HuH-7.5 (cell line): ENCODE data around the gene OR1F1.
A peak's percentile ranks its signal among the peaks of the same experiment; 100 is the strongest.
"Not testable (repeated sequence)": the region's sequence is repeated elsewhere in the genome, so short reads cannot be mapped to it uniquely, and the experiment has no call there.

Experiments used
- DNase-seq: peaks from one replicate; pipeline ENCODE4 v3.0.0; 2011; ENCODE audit warnings: low spot score

The OR1F1 gene

GRCh38 chr16:3173892-3174617 is 13.9 kb upstream of the OR1F1 start:
- DNase-seq, result peak; percentile 57

GRCh38 chr16:3174618-3175148 is 13.3 kb upstream of the OR1F1 start:
- DNase-seq, result no peak

GRCh38 chr16:3175157-3176093 is 12.6 kb upstream of the OR1F1 start:
- DNase-seq, result peak; percentile 27

GRCh38 chr16:3179651-3180050 is 8.4 kb upstream of the OR1F1 start:
- no peak for DNase-seq

DNA sequence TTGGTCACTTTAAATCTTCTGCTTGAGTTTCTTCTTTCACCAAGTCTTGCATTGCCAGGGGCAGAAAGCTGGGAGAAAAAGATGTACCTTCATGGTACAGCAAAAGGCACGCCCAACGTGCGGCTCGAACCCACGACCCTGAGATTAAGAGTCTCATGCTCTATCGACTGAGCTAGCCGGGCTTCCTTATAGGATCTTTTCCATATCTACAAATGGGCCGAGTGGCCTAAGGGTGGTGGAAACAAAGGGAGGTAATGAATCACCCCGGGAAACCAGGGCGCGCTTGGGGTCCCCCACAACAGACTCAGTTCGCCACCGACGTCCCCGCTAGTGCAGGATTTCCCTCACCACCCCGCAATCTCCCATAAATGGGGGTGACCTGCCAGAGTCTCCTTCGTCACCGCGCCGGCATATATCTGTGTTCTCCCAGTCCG is 7.5 kb upstream of the OR1F1 start:
- DNase-seq, result no peak

DNA sequence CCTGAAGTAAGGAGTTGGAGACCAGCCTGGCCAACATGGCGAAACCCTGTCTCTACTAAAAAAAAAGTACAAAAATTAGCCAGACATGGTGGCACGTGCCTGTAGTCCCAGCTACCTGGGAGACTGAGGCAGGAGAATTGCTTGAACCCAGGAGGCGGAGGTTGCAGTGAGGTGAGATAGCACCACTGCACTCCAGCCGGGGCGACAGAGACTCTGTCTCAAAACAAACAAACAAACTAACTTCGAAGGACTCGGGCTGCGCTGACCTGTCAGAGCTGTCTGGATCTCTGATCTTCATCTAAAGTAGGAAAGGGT is 5.8 kb upstream of the OR1F1 start:
- DNase-seq, result not testable (repeated sequence)

DNA sequence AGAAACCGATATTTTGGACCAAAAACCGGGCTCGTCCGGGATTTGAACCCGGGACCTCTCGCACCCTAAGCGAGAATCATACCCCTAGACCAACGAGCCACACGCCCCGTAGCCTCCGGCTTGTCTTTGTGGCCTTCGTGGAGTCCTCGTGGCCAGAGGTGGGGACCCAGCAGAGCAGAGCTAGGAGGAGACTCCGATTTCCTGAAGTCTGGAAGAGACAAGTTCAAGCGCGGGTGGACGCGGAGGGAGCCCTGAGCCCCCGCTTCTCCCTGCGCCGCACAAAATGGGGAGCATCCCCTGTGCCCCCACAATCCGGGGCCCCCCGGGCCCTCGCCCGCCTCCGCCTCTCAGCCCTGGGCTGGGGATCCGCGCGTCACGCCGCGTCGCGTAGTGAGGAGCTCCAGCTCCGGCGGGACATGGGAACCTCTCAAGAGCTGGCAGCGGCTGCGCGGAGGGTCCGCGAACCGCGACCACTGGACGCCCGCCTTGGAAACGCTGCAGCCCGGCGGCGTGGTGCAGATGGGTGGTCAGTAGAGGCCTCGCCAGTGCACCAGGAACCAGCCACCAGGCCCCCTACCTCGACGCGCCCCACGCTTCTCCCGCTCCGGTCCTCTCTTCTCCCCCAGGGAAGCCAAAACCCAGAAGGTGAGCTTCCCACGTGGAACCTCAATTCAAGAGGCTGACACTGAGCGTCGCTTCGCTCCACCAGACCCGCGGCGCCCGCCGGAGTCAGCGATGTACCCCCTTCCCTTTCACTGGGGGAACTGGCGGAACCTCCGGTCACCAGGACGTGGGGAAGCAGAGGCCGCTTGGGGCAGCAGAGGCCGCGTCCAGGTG is 5.2 kb upstream of the OR1F1 start:
- peak; percentile 52 for DNase-seq

DNA sequence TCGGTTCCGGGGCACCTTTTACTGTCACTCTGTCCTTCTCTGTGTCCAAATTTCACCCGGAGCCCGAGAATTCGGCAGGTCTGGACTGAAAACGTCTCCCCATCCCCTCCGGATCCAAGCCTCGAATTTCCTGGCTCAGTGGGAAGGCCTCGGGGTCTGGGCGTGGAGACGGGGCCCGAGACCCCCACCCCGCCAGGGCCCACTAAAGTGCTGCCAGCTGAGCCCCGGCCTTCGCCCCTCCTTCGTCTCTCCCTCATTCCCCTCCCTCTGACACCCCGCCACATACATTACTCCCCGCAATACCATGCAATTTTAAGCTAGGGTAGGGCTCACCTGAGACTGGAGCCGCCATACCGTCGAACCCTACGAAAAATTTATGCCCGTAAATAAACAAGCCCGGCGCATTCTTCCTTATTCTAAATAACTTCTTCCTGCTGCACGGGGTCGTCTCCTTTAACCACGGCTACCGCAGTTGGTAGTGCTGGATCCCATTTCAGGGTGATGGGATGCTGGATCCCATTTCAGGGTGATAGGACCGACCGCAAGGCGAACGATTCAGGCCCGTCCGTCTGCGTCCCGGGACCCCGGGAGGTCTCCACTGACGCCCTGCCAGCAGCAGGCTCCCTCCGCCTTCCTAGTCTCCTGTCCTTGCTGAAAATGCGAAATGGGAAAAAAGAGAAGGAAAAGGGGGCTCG is 4.4 kb upstream of the OR1F1 start:
- no peak for DNase-seq

GRCh38 chr16:3186946-3187690 is 886 bp upstream of the OR1F1 start:
- DNase-seq, result no peak

GRCh38 chr16:3188675-3188924 is 596 bp downstream of the OR1F1 start:
- no peak for DNase-seq

DNA sequence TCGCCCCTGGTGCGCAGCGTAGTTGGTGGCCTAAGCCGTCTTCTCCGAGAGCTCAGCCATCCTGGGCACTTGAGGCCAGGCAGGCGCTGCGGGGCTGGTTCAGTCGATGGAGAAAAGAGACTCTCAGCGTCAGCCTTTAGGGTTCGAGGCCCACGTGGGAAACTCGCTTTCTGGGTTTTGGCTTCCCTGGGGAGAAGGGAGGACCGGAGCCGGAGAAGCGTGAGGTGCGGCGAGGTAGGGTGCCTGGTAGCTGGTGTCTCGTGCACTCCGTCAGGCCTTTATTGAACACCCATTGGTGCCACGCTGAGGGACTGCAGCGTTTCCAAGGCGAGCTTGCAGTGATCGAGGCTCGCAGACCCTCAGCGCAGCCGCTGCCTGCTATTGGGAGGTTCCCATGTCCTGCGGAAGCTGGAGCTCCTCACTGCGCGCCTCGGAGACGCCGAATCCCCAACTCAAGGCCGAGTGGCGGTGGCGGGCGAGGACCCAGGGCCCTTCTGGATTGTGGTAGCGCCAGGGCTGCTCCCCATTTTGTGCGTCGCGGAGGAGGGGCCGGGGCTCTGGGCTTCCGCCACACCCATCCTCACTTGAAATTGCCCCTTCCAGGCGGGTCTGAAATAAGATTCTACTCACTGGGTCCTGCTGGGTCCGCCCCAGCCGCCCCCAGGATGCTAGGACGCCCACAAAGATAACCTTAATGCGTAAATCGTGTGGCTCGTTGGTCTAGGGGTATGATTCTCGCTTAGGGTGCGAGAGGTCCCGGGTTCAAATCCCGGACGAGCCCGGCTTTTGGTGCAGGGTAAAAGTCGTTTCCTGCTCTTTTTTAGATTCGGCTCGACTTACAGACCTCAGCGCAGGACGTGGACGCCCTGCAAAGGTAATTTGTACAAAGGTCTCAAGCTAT is 1.2 kb downstream of the OR1F1 start:
- DNase-seq, result no peak

DNA sequence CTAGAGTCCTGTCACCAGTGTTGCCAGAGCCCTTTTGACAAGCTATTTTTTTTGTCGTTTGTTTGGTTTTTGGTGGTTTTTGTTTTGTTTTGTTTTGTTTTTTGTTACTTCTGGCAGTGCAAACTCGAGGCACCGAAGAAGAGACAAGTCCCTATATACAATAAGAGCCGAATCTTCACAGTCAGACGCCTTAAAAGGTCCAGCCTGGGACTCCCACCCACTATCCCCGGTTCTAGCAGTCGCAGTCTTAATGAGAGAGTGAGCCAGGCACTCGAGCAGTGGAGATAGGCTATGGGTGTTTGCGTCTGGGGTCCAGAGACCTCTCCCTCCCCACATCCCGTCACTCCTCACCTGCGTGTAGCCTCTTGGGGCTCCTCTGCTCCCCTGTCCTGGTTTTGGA is 1.9 kb downstream of the OR1F1 start:
- DNase-seq, result no peak

- no peak for DNase-seq
Measured at GRCh38 chr16:3190949-3191353, 2.9 kb downstream of the OR1F1 start.

DNA sequence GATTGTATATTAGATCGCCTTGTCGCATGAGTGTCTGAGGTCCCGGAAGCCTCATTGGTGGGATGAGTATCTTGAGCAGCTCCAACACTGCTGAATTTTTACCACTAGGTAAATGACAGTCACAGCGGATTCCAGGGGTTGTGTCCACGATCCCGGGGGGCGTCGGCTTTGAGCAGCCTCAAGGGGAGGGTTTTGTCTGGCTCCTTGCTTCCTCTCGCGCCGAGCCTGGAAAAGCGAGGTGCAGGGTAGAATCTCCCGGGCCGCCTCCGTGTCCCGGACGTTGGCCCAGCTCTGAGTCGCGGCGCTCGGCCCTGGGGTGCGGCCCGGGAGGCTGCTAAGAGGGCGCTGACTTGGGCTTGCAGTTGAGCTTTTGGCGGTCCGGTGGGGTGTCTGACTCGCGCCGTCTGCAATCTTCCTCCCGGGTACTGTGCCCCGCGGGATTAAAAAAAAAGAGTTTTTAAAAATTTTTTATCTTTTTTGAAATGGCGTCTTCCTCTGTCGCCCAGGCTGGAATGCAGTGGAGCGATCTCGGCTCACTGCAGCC is 4.5 kb downstream of the OR1F1 start:
- no peak for DNase-seq

DNA sequence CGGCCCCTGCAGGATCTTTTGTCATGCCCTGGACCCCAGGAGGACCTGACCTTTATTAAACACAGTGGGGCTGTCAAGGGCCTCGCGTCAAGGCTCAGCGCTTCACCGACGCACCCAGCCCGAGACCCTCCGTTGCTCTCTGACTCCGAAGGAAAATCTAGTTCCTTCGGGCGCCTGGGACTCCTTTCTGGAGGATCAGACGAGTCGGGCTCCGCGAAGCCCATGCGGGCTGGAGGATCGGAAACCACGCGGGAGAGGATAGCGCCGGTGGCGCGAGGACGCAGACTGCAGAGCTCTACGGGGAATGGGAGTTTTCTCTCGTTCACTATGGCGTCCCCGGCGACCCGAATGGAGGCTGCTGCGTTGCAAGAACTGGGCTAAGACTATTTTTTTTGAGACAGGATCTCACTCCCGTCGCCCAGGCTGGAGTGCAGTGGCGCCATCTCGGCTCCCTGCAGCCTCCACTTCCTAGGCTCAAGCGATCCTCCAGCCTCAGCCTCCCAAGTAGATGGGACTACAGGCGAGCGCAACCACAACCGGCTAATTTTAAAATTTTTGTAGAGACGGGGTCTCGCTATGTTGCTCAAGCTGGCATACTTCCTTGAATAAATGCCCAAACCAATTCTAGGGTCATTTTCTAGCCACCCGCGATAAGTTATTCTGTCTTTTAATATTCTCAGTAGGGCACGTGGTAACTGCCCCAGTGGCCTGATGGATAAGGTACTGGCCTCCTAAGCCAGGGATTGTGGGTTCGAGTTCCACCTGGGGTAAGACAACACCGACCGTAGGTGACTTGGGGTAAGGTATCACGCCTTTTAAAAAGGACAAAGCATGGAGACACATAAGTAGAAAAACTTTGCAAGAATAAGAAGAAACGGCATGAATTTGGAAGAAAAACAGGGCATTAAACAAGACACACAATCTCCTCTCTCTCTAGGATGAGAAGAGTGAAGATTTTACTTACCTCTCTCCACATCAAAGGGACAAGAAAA is 5.5 kb downstream of the OR1F1 start:
- no peak for DNase-seq

- no peak for DNase-seq
Measured at GRCh38 chr16:3194792-3195191, 6.8 kb downstream of the OR1F1 start.

- no peak for DNase-seq
Measured at GRCh38 chr16:3195975-3196374, 8.0 kb downstream of the OR1F1 start.

GRCh38 chr16:3197694-3198333 is 9.8 kb downstream of the OR1F1 start:
- not testable (repeated sequence) for DNase-seq
